GM12875 (cell line): Measurements from ENCODE around the gene MRPL34.
A peak's percentile ranks its signal among the peaks of the same experiment; 100 is the strongest.

Experiments
- H3K4me3 ChIP-seq: one replicate; pipeline ENCODE4 v1.5.1; 2011; ENCODE audit warnings: low read depth, low read length, control low read depth
- TF ChIP-seq, protein P1 (sequence below): IDR thresholded peaks from 2 replicates; pipeline ENCODE4 v1.5.1; 2011; ENCODE audit warnings: low read depth, mild to moderate bottlenecking, control low read depth, inconsistent platforms, low read length, moderate library complexity, borderline replicate concordance; ENCODE audit not compliant: insufficient read depth

The MRPL34 gene

DNA sequence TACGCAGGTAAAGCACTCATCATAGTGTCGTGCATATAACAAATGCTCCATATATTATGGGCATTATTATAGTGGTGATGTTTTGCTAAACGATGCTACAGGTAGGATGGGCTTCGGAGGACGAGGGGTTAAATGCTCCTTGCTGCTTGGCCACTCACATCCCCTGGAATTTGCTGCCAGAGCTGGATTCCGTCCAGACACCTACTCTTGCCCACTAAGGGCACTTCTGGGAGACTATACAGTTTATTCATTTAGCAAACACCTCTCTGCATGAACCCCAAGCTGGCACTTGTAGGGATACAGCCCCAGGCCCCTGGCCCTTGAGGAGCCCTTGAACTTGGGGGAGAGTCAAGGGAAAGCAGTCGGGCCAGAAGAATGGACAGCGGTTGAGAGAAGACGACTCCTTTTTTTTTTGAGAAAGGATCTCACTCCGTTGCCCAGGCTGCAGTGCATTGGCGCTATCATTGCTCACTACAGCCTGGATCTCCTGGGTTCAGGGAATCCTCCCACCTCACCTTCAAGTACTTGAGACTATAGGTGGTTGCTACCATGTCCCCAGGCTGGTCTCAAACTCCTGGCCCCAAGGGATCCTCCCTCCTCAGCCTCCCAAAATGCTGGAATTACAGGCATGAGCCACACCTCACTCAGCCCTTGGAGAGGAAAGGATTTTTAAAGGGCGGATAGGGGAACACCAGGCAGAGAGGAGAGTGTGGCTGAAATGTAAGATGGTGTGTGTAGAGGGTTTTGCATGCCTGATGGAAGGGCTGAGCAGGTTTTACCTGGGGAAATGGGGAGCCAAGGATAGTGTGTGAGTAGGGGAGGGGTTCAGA, 1.1 kb upstream of the MRPL34 start:
- no peak overlapping the region for H3K4me3 ChIP-seq
- TF ChIP-seq, protein P1, sequence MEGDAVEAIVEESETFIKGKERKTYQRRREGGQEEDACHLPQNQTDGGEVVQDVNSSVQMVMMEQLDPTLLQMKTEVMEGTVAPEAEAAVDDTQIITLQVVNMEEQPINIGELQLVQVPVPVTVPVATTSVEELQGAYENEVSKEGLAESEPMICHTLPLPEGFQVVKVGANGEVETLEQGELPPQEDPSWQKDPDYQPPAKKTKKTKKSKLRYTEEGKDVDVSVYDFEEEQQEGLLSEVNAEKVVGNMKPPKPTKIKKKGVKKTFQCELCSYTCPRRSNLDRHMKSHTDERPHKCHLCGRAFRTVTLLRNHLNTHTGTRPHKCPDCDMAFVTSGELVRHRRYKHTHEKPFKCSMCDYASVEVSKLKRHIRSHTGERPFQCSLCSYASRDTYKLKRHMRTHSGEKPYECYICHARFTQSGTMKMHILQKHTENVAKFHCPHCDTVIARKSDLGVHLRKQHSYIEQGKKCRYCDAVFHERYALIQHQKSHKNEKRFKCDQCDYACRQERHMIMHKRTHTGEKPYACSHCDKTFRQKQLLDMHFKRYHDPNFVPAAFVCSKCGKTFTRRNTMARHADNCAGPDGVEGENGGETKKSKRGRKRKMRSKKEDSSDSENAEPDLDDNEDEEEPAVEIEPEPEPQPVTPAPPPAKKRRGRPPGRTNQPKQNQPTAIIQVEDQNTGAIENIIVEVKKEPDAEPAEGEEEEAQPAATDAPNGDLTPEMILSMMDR, result no peak

DNA sequence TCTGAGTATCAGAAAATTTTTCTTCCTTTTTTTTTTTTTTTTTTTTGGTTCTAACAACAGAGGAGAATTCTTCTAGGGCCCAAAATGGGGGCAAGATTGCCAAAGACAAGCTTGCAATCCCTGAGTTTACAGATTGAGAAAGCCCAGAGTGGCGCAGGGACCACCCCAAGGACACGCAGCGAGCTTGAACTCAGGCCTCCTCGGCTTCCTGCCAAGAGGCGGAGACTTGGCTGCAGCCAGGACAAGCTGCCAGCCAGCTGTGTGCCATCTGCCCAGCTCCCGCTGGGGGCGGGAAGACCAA, 506 bp upstream of the MRPL34 start:
- TF ChIP-seq, protein P1, result no peak
- peak overlapping the region; percentile 91 for H3K4me3 ChIP-seq

DNA sequence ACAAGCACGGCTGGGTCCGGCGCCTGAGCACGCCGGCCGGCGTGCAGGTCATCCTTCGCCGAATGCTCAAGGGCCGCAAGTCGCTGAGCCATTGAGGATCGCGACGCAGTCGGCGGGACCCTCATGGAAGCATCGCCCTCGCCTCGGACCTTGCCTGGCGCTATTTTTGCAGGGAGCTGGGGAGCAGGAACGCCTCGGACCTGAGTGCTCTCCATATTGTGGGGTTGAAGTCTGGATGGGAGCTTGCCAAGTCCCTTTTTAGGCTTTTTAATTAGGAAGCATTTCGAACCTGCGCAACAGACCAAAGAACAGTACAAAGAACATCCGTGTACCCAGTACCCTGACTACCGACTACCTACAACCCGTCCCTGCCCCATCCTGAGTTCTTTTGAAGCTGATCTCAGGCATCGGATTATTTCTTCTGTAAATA, 628 bp downstream of the MRPL34 start:
- H3K4me3 ChIP-seq, result peak overlapping the region; percentile 91
- TF ChIP-seq, protein P1, result no peak

DNA sequence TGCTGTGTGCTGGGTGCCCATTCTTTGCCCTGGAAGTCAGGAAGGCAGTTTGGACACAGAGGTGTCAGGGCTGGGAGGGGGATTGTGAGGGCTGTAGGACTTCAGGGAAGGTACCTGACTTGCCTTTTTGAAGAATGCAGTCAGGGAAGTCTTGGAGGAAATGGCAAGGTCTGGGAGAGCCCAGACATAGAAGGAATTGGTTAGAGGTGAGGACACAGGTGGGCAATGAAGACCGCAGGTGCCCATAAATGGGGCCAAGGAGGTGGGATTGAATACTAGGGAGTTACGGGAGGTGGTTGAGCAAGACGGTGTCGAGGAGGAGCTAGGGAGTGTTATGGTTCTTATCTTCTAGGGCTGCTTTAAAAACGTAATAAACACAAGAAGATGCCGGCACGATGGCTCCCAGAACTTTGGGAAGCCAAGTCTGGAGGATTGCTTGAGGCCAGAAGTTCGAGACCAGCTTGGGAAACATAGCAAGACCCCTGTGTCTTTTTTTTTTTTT, 2.3 kb downstream of the MRPL34 start:
- no peak overlapping the region for H3K4me3 ChIP-seq
- TF ChIP-seq, protein P1, result no peak

DNA sequence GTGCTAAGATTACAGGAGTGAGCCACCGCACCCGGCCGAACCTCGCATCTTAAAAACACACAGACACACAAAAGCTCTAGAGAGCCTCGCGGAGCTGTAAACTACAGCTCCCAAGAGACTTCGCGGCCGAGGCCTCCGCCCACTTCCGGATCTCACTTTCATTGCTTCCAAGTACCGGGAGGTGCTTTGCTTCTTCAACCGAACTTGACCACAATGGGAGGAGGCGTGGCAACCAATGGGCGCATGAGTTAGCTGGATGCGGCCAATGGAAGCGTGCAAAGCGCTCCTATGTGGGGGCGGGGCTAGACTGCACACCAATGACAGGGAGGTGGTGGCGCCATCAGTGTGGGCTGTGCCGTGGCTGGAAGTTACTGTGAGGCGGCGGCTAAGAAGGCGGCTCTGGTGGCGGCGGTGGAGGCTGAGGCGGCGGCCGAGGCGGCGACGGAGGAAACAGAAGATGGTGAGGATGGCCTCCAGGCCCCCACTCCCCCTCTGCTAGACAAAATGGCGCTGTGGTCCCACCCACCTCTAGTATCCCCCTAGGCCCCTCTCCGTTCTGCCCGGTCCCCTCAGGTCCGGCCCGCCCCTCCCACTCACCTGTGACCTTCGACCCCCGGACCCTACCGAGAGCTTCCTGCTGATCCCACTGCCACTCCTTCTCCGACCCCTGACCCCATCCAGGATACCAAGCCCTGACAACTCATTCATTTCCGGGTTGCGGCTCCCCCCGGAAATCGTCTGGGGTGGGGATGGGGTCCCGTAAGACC, 3.7 kb downstream of the MRPL34 start, which contains the start of gene DDA1:
DDA1 (plus strand) TSS at position 366 of the 767 bp plus-strand sequence; CDS start at position 458, 92 bp downstream.
- peak within 1 kb of the TSS; percentile 99 for H3K4me3 ChIP-seq
- TF ChIP-seq, protein P1, result no peak

DNA sequence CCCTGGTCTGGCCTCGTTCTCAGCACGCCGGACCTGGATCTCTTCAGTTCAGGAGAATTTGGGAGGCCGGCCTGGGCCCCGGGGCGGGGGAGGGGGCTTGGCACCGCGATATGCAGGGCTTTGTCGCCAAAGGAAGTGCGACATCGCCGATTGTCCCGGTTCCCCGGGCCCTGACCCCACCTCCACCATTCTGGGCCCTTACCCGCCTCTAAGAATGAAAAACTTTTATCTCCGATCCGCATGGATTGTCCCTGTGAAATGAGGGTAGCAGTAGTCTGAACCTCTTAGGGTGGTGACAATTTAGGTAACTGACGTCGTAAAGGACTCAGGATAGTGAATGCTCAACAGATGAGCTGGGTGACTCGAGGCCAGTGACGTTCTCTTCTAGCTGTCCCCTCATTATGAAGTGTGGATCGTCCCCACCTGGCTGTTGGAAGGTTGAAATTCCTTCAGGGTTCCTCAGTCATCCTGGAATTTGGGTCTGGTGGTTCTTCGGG, 4.3 kb downstream of the MRPL34 start:
- TF ChIP-seq, protein P1, result no peak

More for the DNA sequence above, 4.3 kb downstream of the MRPL34 start:
- H3K4me3 ChIP-seq, result peak overlapping the region; percentile 99
